ENCODE results near the gene SORBS2.

- TF ChIP-seq CTCF (IDR thresholded peaks at IDR 0.05; ENCODE audit: control extremely low read depth in 1 of 3, insufficient read depth in 1 of 3, low read depth in 1 of 3, low read length in 3 of 3) (no peak), JUND (IDR thresholded peaks at IDR 0.05; ENCODE audit: low read length) (no peak), YY1 (IDR thresholded peaks at IDR 0.05; ENCODE audit: low read depth, low read length) (no peak), SAP30 (IDR thresholded peaks at IDR 0.05; ENCODE audit: insufficient read depth, insufficient replicate concordance, low read length) (no peak), POLR2A (IDR thresholded peaks at IDR 0.05; ENCODE audit: control extremely low read depth in 1 of 2, low read depth in 2 of 2, low read length in 2 of 2) (no peak), EGR1 (IDR thresholded peaks at IDR 0.05; ENCODE audit: borderline replicate concordance, low read depth, low read length) (no peak)
Observed at GRCh38 chr4:185774845-185775680, 36.9 kb downstream of the SORBS2 start.
